T1000 (cell line): ENCODE results near the gene LY6G6D.

Source experiments
- DNase-seq: peaks from one replicate; lab custom pipeline; 2025; ENCODE audit warnings: mixed read lengths; lab: John Stamatoyannopoulos, UW

LY6G6D gene

GRCh38 chr6:31765910-31766794 is 51.0 kb downstream of the LY6G6D start:
- no peak for DNase-seq

DNA sequence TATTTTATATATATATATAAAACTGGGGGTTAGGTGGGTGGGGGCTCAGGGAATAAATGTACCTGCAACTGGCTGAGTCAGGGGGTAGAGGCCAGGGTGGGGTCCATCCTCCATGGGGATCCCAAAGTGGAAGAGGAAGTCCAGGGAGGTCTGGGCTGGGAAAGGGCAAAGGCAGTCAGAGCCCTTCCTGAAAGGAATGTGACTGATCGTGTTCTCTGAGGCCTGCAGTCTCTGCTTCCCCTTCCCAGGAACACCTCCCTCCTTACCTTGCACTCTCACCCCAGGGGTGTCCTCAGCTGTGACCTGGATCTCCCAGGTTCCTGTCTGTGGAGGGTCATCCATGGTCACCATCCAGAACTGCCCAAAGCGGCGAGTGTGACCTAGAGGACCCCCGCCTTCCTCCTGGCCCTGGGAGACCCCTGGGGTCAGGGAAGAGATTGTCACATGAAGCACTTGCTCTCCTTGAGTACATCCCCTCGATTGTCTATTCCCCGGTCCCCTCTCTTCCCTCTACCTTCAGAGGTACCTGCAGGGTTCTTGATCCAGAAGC is 52.0 kb downstream of the LY6G6D start:
- DNase-seq: no peak
